ENCODE measurements around the gene SP5. TPM values are rescaled to one million over a fixed set of nuclear protein-coding genes. Genes with fewer than 3 reads are reported as not detected.

Gene SP5
- total RNA-seq, 4 donors from 2014 or later, result 0.29 to 0.44 (median 0.39) TPM; not detected in 1

DNA sequence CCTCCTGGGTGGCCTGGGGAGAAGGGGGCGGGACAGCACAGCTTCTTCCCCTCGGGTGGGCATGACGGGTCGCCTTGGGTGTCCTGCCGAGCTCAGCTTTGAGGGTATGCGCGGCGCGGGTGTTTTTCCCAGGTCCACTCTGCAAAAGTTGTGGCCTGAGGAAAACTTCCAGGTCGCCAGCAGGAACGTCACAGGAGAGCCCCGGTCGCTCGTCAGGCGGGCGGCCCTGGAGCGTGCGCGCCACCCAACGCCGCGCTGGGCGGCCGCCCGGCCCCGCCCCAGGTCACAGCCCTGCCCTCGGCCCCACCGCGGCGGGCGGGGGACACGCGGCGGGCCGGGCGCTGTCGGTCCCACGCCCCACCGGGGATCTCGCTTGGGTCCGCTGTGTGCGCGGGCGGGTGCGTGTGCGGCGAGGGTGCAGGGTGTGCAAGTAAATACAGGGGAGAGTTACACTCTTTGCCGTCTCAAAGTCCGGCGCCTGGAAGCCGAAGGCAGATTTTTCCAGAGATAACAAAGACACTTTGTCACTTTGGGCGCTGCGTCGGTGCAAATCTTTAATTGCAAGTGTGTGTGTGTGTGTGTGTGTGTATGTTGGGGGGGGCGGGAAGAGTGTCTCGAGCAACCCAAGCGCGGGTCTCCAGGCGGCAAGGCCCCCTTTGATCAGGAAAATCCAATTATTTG, 616 bp upstream of the SP5 start:
- intact Hi-C loops (cut with DNase I; ENCODE audit: low total_unique reads), result loop anchor here (5.0 to 10.0 kb wide), 2 partner anchors 100 to 227 kb away; partner anchors contain the start of gene GAD1
- H3K27me3 ChIP-seq, result peaks cover 89 to 94% (median 92%) of the 10 kb centered on the region in 3 donors
- H3K4me3 ChIP-seq, result peak overlapping the region; percentile 44 to 63 (median 58)
- TF ChIP-seq, protein P1, sequence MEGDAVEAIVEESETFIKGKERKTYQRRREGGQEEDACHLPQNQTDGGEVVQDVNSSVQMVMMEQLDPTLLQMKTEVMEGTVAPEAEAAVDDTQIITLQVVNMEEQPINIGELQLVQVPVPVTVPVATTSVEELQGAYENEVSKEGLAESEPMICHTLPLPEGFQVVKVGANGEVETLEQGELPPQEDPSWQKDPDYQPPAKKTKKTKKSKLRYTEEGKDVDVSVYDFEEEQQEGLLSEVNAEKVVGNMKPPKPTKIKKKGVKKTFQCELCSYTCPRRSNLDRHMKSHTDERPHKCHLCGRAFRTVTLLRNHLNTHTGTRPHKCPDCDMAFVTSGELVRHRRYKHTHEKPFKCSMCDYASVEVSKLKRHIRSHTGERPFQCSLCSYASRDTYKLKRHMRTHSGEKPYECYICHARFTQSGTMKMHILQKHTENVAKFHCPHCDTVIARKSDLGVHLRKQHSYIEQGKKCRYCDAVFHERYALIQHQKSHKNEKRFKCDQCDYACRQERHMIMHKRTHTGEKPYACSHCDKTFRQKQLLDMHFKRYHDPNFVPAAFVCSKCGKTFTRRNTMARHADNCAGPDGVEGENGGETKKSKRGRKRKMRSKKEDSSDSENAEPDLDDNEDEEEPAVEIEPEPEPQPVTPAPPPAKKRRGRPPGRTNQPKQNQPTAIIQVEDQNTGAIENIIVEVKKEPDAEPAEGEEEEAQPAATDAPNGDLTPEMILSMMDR (IDR thresholded peaks at IDR 0.05 in 4 of 5, conservative IDR thresholded peaks at IDR 0.05 in 1 of 5), result no peak
- TF ChIP-seq POLR2A (IDR thresholded peaks at IDR 0.05), result no peak
- no peak overlapping the region for H3K27ac ChIP-seq
- peaks cover 4 to 16% of the 10 kb centered on the region in 2 donors for H3K4me1 ChIP-seq
- ATAC-seq, result peak; percentile 14 to 37
- in situ Hi-C loops (cut with MboI; ENCODE audit: low sequenced_read_pairs in 4 of 4), result no loop called here
- no peaks in the 10 kb centered on the region for H3K36me3 ChIP-seq
- H3K9me3 ChIP-seq, result no peaks in the 10 kb centered on the region
- no peak for DNase-seq

DNA sequence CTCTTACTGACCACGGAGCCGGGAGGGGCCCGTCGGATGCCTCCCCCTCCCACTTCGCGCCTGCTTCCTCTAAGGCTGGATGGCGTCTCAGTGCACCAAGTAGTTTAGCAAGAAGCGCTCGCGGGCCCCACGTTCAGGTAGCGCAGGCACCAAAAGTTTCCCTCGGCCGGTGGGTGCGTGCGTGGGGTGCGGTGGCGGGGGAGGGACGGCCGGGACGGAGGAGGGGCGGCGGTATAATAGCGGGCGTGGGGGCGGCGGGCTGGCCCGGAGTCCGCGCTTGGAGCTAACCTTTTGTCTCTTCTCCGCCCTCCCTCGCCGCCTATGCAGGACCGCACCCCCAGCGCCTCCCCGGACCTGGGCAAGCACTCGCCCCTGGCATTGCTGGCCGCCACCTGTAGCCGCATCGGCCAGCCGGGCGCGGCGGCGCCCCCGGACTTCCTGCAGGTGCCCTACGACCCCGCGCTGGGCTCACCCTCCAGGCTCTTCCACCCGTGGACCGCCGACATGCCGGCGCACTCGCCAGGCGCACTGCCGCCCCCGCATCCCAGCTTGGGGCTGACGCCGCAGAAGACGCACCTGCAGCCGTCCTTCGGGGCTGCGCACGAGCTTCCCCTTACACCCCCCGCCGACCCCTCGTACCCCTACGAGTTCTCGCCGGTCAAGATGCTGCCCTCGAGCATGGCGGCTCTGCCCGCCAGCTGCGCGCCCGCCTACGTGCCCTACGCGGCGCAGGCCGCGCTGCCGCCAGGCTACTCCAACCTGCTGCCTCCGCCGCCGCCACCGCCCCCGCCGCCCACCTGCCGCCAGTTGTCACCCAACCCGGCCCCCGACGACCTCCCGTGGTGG, 1.0 kb downstream of the SP5 start:
- DNase-seq (no peak), ATAC-seq (no peak)
- Histone ChIP-seq H3K27me3 (peaks cover 75 to 96% (median 86%) of the 10 kb centered on the region in 3 donors), H3K27ac (no peak overlapping the region), H3K36me3 (no peaks in the 10 kb centered on the region), H3K4me1 (peaks cover 4 to 16% of the 10 kb centered on the region in 2 donors), H3K9me3 (no peaks in the 10 kb centered on the region), H3K4me3 (peak overlapping the region; percentile 44 to 63 (median 58))
- TF ChIP-seq, protein P1 (IDR thresholded peaks at IDR 0.05 in 4 of 5, conservative IDR thresholded peaks at IDR 0.05 in 1 of 5), result no peak
- TF ChIP-seq POLR2A (IDR thresholded peaks at IDR 0.05), result no peak
- intact Hi-C loops (cut with DNase I; ENCODE audit: low total_unique reads), result loop anchor here (2.0 to 10.0 kb wide), 3 partner anchors 99 to 307 kb away; partner anchors contain the start of gene GAD1
- in situ Hi-C loops (cut with MboI; ENCODE audit: low sequenced_read_pairs in 4 of 4), result no loop called here

DNA sequence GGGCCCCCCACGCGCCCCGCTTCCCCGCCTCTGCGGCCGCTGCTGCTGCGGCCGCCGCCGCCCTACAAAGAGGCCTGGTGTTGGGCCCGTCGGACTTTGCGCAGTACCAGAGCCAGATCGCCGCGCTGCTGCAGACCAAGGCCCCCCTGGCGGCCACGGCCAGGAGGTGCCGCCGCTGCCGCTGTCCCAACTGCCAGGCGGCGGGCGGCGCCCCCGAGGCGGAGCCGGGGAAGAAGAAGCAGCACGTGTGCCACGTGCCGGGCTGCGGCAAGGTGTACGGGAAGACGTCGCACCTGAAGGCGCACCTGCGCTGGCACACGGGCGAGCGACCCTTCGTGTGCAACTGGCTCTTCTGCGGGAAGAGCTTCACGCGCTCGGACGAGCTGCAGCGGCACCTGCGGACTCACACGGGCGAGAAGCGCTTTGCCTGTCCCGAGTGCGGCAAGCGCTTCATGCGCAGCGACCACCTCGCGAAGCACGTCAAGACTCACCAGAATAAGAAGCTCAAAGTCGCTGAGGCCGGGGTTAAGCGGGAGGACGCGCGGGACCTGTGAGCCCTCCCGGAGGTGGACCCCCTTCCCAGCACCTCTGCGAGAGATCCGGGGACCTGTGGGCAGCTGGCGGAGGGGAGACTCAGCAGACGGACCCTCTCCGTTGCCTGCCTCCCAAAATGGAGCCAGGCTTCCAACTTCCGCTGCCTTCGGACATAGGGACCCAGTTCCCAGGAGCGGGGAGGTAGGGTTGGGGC, 1.9 kb downstream of the SP5 start:
- H3K4me1 ChIP-seq, result peaks cover 4 to 16% of the 10 kb centered on the region in 2 donors
- TF ChIP-seq POLR2A (IDR thresholded peaks at IDR 0.05), result no peak
- TF ChIP-seq, protein P1 (IDR thresholded peaks at IDR 0.05 in 4 of 5, conservative IDR thresholded peaks at IDR 0.05 in 1 of 5), result peak; percentile 18 to 70 (median 35)
- H3K27ac ChIP-seq, result no peak overlapping the region
- no peaks in the 10 kb centered on the region for H3K9me3 ChIP-seq
- no peak for DNase-seq
- peak in 1 of 2 donors; percentile 28 for ATAC-seq
- peaks cover 66 to 96% (median 79%) of the 10 kb centered on the region in 3 donors for H3K27me3 ChIP-seq
- intact Hi-C loops (cut with DNase I; ENCODE audit: low total_unique reads), result loop anchor here (2.0 to 10.0 kb wide), 3 partner anchors 98 to 308 kb away; partner anchors contain the start of gene GAD1
- peak overlapping the region; percentile 3 to 39 (median 24) for H3K4me3 ChIP-seq
- in situ Hi-C loops (cut with MboI; ENCODE audit: low sequenced_read_pairs in 4 of 4), result no loop called here
- H3K36me3 ChIP-seq, result no peaks in the 10 kb centered on the region

DNA sequence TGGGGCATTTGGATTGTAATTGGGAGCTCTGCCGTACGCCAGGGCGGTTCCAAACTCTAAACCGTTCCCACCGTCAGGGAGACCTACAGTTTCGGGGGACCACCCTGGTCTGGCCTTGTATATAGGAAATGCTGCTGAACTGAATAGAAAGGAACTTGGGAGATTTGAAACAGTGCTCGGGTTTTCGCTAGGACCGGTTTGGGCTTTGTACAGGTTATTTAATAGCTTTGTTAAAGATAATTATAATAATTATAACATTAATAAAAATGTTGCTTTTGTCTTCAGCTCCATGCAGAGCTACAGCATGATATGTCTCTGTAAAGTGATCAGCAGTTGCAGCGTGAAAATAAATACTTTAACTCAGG, 2.4 kb downstream of the SP5 start:
- no peak for ATAC-seq
- Histone ChIP-seq H3K4me1 (peaks cover 0 to 16% of the 10 kb centered on the region in 2 donors), H3K27me3 (peaks cover 60 to 91% (median 73%) of the 10 kb centered on the region in 3 donors), H3K27ac (no peak overlapping the region), H3K36me3 (no peaks in the 10 kb centered on the region), H3K4me3 (peak overlapping the region in 1 of 4 donors; percentile 34), H3K9me3 (no peaks in the 10 kb centered on the region)
- TF ChIP-seq POLR2A (IDR thresholded peaks at IDR 0.05), result no peak
- TF ChIP-seq, protein P1 (IDR thresholded peaks at IDR 0.05 in 4 of 5, conservative IDR thresholded peaks at IDR 0.05 in 1 of 5), result no peak
- in situ Hi-C loops (cut with MboI; ENCODE audit: low sequenced_read_pairs in 4 of 4), result no loop called here
- intact Hi-C loops (cut with DNase I; ENCODE audit: low total_unique reads), result loop anchor here (2.0 to 10.0 kb wide), 3 partner anchors 97 to 309 kb away; partner anchors contain the start of gene GAD1
- no peak for DNase-seq

All from gastrocnemius medialis (tissue), 4 donors.